HPDE6-E6E7 (cell line): ENCODE results near the gene CMBL.
"Not testable (repeated sequence)": the region's sequence is repeated elsewhere in the genome, so short reads cannot be mapped to it uniquely, and the experiment has no call there.

ENCODE experiments used
- DNase-seq: peaks from one replicate; pipeline ENCODE4 v3.0.0; 2011; ENCODE audit warnings: missing footprints; ENCODE audit errors: extremely low spot score

CMBL gene

GRCh38 chr5:10333154-10334006 is 25.7 kb upstream of the CMBL start:
- DNase-seq: peak; percentile 60

- DNase-seq: no peak
Measured at GRCh38 chr5:10332301-10332700, 24.6 kb upstream of the CMBL start.

GRCh38 chr5:10331341-10331796 is 23.7 kb upstream of the CMBL start:
- no peak for DNase-seq

- no peak for DNase-seq
Measured at GRCh38 chr5:10330511-10331230, 23.0 kb upstream of the CMBL start.

GRCh38 chr5:10329820-10330481 is 22.2 kb upstream of the CMBL start:
- no peak for DNase-seq

GRCh38 chr5:10329446-10329819 is 21.7 kb upstream of the CMBL start:
- DNase-seq: no peak

GRCh38 chr5:10328323-10328722 is 20.6 kb upstream of the CMBL start:
- no peak for DNase-seq

- no peak for DNase-seq
Measured at GRCh38 chr5:10324518-10325370, 17.0 kb upstream of the CMBL start.

- DNase-seq: no peak
Measured at GRCh38 chr5:10323588-10324488, 16.1 kb upstream of the CMBL start.

- DNase-seq: no peak
Measured at GRCh38 chr5:10321882-10322281, 14.2 kb upstream of the CMBL start.

GRCh38 chr5:10320793-10321192 is 13.1 kb upstream of the CMBL start:
- DNase-seq: no peak

GRCh38 chr5:10319202-10319851 is 11.6 kb upstream of the CMBL start:
- no peak for DNase-seq

GRCh38 chr5:10317825-10318682 is 10.4 kb upstream of the CMBL start:
- DNase-seq: no peak

- no peak for DNase-seq
Measured at GRCh38 chr5:10315824-10316509, 8.3 kb upstream of the CMBL start.

- DNase-seq: no peak
Measured at GRCh38 chr5:10315201-10315600, 7.5 kb upstream of the CMBL start.

- DNase-seq: no peak
Measured at GRCh38 chr5:10311595-10312425, 4.1 kb upstream of the CMBL start.

GRCh38 chr5:10310835-10311570 is 3.3 kb upstream of the CMBL start:
- DNase-seq: not testable (repeated sequence)
